HG02943 (cell line): ENCODE results near the gene REG4.
"Not testable (repeated sequence)": the region's sequence is repeated elsewhere in the genome, so short reads cannot be mapped to it uniquely, and the experiment has no call there.

Source experiments
- ATAC-seq: cut with Tn5 transposase; IDR thresholded peaks from one replicate; pipeline ENCODE4 v1.9.1; 2021; ENCODE audit warnings: mild to moderate bottlenecking, low read depth, moderate library complexity; ENCODE audit not compliant: unreplicated experiment

The REG4 gene

DNA sequence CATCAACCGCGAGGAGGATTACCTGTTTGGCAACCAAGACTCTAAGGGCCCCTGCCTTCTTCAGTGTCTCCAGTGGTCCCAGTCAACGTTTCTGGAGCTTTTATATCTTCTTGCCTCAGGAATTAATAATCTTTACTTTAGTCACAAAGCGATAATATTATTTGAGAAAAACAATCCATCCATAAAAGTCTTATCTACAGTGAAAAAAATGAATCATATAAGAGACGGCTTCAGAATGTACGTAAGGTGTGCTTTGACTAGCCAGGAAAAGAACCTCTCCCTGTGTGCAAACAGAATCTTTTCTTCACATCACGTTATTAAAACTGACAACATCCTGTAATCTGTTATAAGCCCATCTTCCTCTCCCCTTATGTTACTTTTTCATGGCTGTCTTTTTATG, at the start of gene REG4:
Gene REG4, minus strand, starts transcription at position 74 of the 400 bp plus-strand sequence. CDS start 2,691 bp downstream, outside the sequence.
- no peak for ATAC-seq

- ATAC-seq, result no peak
Observed at GRCh38 chr1:119859647-119860046, 48.4 kb upstream of the REG4 start.

GRCh38 chr1:119858556-119859214, 47.4 kb upstream of the REG4 start:
- not testable (repeated sequence) for ATAC-seq

DNA sequence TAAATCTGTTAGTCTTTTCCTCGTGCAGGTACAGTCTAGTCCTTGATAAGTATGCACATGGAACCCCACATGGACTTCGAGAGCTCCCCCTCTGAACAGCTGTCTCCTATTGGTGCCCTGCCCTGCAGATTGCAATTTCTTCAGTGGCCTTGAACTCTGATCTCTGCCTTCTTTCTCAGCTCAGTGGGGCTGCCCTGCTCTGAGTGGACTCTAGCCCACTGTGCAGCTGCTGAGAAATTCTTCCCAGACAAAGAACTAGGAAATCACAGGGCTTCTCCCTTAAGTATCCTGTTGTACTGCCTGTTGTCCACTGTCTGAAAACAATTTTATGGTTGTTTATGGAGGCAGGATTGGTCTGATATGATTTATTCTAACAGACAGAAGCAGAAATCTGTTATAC, 46.9 kb upstream of the REG4 start:
- ATAC-seq, result no peak

- ATAC-seq, result no peak
Observed at GRCh38 chr1:119853155-119853554, 41.9 kb upstream of the REG4 start.

DNA sequence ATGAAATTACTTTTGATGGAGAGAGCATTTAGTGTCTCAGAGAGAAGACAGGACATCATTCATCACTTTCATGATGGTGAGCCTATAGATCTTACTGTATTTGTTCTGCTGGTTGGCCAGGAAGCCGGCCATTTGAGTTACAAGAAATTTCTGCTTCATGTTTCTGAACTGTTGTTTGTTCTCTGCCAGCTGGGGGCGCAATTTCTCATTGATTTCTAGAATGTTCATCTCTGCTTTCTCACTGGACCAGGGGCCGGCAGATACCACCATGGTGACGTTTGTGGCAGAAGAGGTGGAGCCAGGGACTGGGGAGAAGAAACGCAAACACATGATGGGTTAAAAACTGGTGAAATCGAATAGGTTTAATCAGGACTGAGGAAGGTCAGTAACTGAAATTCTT, 32.9 kb upstream of the REG4 start:
- ATAC-seq, result not testable (repeated sequence)

DNA sequence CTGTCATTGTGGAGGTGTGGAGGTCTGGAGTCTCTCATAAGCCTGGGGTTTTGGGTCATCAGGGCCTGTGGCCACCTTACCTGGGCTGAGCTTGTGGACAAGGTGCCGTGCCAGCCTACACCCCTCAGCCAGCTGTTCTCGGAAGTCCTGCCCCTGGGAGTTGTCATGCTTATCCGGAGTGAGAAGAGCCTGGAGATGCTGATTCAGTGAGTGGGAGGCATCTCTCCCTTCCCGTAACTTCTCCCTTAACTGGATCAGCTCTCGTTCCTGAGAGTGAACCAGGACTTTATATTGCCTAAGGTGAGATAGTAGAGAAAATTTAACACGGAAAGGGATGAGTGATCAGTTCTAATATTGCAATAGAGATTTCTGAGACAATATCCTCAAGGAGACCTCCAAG, 30.0 kb upstream of the REG4 start:
- ATAC-seq, result no peak

GRCh38 chr1:119840745-119841144, 29.5 kb upstream of the REG4 start:
- ATAC-seq, result no peak

- no peak for ATAC-seq
Observed at GRCh38 chr1:119838236-119838635, 27.0 kb upstream of the REG4 start.

- no peak for ATAC-seq
Observed at GRCh38 chr1:119834990-119835389, 23.7 kb upstream of the REG4 start.

GRCh38 chr1:119831027-119831426, 19.8 kb upstream of the REG4 start:
- no peak for ATAC-seq

GRCh38 chr1:119829625-119830024, 18.4 kb upstream of the REG4 start:
- ATAC-seq, result no peak

DNA sequence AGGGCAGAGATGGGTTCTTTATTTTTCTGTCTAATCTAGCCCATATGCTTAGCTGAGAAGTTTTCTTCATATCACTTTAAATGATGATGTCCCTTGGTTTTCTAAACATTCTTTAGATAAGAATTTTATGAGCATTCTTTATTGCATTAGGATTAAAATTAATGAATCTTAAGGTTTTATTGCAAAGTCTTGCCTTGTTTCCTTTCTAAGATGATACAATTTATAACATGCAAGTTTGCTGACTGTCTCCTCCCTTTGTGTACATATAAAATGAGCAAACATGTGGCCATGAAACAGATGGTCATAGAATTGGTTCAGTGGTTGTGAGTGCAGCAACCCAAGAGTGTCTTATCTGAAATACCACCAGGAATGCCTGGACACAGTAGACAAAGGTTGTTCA, 17.7 kb upstream of the REG4 start:
- not testable (repeated sequence) for ATAC-seq

GRCh38 chr1:119828266-119828665, 17.0 kb upstream of the REG4 start:
- ATAC-seq, result no peak

DNA sequence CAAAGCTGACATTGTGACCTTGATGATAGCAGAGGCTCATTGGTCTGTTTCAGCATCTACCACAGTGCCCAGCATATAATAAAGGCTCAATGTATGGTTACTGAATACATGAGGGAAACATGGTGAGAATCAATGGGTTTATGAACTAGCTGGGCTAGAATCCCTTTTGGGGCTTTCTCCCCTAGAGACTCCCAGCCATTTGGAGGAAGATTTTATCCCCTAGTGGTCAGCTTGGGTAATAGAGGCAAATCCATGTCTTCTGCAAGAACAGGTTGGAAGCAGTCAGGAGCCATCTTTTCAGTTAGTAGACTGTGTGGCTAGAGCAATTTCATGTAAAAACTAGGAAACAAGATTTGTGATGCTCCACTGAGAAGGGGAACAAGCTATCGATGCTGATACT, 15.8 kb upstream of the REG4 start:
- no peak for ATAC-seq

DNA sequence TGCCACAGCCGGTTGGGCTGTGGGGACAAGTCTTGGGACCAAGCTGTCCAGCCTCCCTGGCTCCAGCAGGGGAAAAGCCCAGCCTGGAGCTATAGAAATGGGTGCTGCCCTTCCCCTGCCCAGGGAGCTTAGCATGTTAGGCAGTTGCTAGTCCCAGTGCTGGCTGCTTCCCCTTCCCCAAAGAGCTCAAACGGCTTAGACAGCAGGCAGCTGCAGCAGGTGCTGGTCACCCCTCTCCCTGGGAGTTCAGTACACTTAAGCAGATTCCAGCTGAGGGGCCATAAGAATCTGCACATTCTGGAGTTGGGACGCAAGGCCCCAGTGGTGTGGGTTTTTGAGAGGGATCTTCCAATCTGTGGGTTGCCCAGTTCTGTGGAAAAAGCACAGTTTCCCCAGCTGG, 11.1 kb upstream of the REG4 start:
- ATAC-seq, result no peak

- no peak for ATAC-seq
Observed at GRCh38 chr1:119818181-119818580, 6.9 kb upstream of the REG4 start.

GRCh38 chr1:119816407-119816806, 5.1 kb upstream of the REG4 start:
- ATAC-seq, result no peak

DNA sequence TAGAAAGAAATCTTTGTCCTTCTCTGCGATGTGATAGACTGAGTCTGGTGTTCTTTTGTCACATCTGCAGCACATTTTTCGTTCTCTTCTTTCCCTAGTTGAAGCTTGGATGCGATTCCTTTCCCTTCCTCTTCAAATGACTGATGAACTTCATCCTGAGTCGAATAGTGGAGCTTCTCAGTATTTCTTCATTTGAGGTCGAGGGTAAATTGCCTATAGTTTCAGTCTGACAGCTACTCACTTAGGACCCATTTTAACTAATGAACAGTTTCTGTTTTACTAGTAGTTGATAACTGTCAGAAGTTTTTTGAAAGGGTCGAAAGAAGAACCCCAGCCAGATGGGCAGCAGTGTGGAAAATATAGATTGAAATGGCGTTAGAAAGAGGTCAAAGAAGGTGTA, 4.7 kb upstream of the REG4 start:
- ATAC-seq, result no peak

GRCh38 chr1:119815361-119815760, 4.1 kb upstream of the REG4 start:
- ATAC-seq, result no peak

- no peak for ATAC-seq
Observed at GRCh38 chr1:119814288-119814687, 3.0 kb upstream of the REG4 start.

DNA sequence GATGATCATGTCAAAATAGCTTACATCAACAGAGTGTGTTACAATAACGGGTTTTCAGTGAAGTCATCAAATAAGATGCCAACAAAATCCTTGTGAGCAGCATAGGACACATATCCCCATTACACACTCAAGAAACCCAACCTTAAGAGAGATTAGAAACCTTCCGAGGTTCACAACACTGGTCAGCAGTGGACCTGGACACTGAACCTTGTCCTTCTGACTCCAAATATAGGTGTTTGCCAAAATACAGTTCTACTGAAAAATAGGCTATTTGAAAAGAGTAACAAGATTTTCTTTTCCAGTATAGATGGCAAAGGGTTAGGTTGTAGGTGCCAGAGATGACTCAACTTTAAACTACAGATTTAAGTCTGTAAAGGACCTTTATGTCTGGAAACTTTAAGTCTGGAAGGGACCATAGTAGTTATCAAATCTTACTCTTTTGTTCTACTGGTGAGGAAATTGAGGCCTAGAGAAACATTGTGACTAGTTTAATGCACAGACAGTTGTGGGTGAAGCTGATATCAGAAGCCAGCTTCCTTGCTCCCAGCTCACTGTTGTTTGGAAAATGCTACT, 811 bp upstream of the REG4 start:
- no peak for ATAC-seq
